ENCODE results near the gene CLCN1.

- TF ChIP-seq CTCF (IDR thresholded peaks at IDR 0.05 in 4 of 5, conservative IDR thresholded peaks at IDR 0.05 in 1 of 5) (no peak), POLR2A (IDR thresholded peaks at IDR 0.05) (no peak)
Observed at GRCh38 chr7:143395187-143396149, 79.6 kb downstream of the CLCN1 start.

Data from gastrocnemius medialis (tissue), 4 donors.